Measurements from ENCODE around the gene GPR55. TPM values are rescaled to one million over a fixed set of nuclear protein-coding genes. Genes with fewer than 3 reads are reported as not detected.

Gene GPR55
- total and polyA plus RNA-seq, 2 donors (not counting 3 experiments of a cell fraction or from before 2014, with no cell fraction given): not detected

GRCh38 chr2:230912046-230912445, 13.0 kb downstream of the GPR55 start:
- Histone ChIP-seq H3K79me2 (ENCODE audit: control insufficient read depth, insufficient read depth, low read length) (no peaks in the 10 kb centered on the region), H3K4me1 (ENCODE audit: control insufficient read depth, extremely low read depth, insufficient read depth, low read length) (no peaks in the 10 kb centered on the region), H3K27me3 (ENCODE audit: control insufficient read depth in 2 of 2, insufficient read depth in 2 of 2, low read length in 2 of 2) (peaks cover 0 to 2% of the 10 kb centered on the region in 2 experiments), H3K9me1 (replicated peaks; ENCODE audit: control insufficient read depth, extremely low read depth, insufficient read depth, low read length) (no peaks in the 10 kb centered on the region), H3K27ac (ENCODE audit: insufficient read depth, low read depth, low read length) (no peak overlapping the region), H4K20me1 (replicated peaks; ENCODE audit: control insufficient read depth, extremely low read depth, insufficient read depth, low read length) (no peaks in the 10 kb centered on the region), H3K9me3 (replicated peaks; ENCODE audit: control insufficient read depth, insufficient read depth, low read length) (no peaks in the 10 kb centered on the region), H2AFZ (ENCODE audit: low read depth, low read length) (no peak overlapping the region), H3K9ac (replicated peaks; ENCODE audit: extremely low read depth, insufficient read depth, low read length) (no peak overlapping the region), H3K4me3 (replicated peaks in 1 of 3; ENCODE audit: insufficient read depth in 1 of 3, low read depth in 1 of 3, low read length in 3 of 3) (no peak overlapping the region), H3K4me2 (ENCODE audit: insufficient read depth, low read length) (no peak overlapping the region), H3K36me3 (ENCODE audit: control insufficient read depth in 2 of 2, extremely low read depth in 1 of 2, insufficient read depth in 2 of 2, low read length in 2 of 2) (no peaks in the 10 kb centered on the region)
- FAIRE-seq (no peak), DNase-seq (ENCODE audit: low read depth, low spot score) (no peak)
- TF ChIP-seq, protein P1, sequence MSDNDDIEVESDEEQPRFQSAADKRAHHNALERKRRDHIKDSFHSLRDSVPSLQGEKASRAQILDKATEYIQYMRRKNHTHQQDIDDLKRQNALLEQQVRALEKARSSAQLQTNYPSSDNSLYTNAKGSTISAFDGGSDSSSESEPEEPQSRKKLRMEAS (IDR thresholded peaks at IDR 0.05; ENCODE audit: insufficient read depth, insufficient read length): no peak
- TF ChIP-seq EZH2 (IDR thresholded peaks at IDR 0.05; ENCODE audit: borderline replicate concordance, low read depth, low read length, severe bottlenecking) (no peak), MYC (IDR thresholded peaks at IDR 0.05; ENCODE audit: low read depth, low read length) (no peak), FOS (IDR thresholded peaks at IDR 0.05; ENCODE audit: borderline replicate concordance, insufficient read depth, low read length) (no peak), GATA2 (IDR thresholded peaks at IDR 0.05; ENCODE audit: insufficient read depth, insufficient read length, low read depth, low read length) (no peak), JUN (IDR thresholded peaks at IDR 0.05; ENCODE audit: borderline replicate concordance, insufficient read depth, insufficient read length, low read depth) (no peak), POLR2A (IDR thresholded peaks at IDR 0.05; ENCODE audit: low read depth, low read length) (no peak), POLR2AphosphoS5 (IDR thresholded peaks at IDR 0.05; ENCODE audit: insufficient read depth, low read depth, low read length) (no peak)
- TF ChIP-seq, protein P2, sequence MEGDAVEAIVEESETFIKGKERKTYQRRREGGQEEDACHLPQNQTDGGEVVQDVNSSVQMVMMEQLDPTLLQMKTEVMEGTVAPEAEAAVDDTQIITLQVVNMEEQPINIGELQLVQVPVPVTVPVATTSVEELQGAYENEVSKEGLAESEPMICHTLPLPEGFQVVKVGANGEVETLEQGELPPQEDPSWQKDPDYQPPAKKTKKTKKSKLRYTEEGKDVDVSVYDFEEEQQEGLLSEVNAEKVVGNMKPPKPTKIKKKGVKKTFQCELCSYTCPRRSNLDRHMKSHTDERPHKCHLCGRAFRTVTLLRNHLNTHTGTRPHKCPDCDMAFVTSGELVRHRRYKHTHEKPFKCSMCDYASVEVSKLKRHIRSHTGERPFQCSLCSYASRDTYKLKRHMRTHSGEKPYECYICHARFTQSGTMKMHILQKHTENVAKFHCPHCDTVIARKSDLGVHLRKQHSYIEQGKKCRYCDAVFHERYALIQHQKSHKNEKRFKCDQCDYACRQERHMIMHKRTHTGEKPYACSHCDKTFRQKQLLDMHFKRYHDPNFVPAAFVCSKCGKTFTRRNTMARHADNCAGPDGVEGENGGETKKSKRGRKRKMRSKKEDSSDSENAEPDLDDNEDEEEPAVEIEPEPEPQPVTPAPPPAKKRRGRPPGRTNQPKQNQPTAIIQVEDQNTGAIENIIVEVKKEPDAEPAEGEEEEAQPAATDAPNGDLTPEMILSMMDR (IDR thresholded peaks at IDR 0.05; ENCODE audit: extremely low read depth in 1 of 2, insufficient read depth in 1 of 2, low read depth in 1 of 2, low read length in 2 of 2): no peak
- ChIA-PET CTCF (interaction anchor here (1.4 kb wide), 2 partner anchors 12 to 75 kb away, joined by 3 to 6 read pairs; no protein-coding TSS in a partner anchor), POLR2A (no interaction called here)
- intact Hi-C loops (cut with micrococcal nuclease) (loop anchor here (5.0 kb wide), 1 partner anchor 90 kb away; no protein-coding TSS in a partner anchor), dilution Hi-C loops (cut with MboI; ENCODE audit: extremely low pct_ligation_motif_present, low sequenced_read_pairs) (no loop called here)
- BruUV-seq (replicated peaks): no TSS peak

Data from endothelial cell of umbilical vein (primary cell).